ENCODE data around the gene AURKAIP1. TPM values are rescaled to one million over a fixed set of nuclear protein-coding genes. Genes with fewer than 3 reads are reported as not detected.
A peak's percentile ranks its signal among the peaks of the same experiment; 100 is the strongest.
"Not testable (repeated sequence)": the region's sequence is repeated elsewhere in the genome, so short reads cannot be mapped to it uniquely, and the experiment has no call there.

AURKAIP1 gene
- total RNA-seq, 1 donor from 2014 or later, result 83.3 TPM

DNA sequence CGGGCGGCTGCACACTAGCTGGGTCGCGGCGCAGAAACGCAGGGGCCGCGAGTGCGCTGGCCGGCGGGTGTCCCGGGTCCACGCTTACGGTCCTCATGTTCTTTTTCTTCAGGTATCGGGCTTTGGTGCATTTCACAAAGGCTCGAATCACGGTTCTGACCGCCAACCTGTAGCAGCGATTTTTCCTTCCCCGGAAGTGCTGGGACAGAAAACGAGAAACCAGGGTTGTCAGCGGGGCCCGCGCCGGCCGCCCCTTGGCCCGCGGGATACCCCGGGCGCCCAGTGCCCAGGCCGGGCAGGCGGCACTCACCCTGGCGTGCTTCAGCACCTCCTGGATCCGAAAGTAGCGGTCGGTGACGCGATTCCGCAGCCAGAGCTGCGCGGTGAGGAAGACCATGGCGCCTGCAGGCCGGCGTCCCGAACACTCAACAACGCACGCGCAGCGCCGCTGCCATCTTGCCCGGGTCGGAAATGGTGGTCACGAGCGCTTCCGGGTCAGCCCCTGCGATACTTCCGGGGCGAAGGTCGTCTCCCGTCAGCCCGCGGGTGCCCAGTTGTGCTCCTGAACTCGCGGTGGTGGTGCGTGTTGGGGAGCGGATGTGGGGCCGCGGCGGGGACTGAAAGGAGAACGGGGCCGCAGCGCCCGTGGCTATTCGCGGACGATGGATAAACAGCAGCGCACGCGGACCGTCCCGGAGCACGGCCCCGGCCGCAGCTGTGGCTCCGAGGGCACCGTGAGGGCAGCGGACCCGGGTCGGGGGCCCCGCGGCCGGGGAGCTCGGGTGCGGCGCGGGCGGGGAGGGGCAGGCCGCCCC, 32.0 kb upstream of the AURKAIP1 start, which contains the start of gene MRPL20:
Gene MRPL20, minus strand, starts transcription at position 473 of the 815 bp plus-strand sequence. Its CDS starts 76 bp downstream, at position 397.
- peak; percentile 80 to 92 for DNase-seq (ENCODE audit: low read depth in 2 of 2)

DNA sequence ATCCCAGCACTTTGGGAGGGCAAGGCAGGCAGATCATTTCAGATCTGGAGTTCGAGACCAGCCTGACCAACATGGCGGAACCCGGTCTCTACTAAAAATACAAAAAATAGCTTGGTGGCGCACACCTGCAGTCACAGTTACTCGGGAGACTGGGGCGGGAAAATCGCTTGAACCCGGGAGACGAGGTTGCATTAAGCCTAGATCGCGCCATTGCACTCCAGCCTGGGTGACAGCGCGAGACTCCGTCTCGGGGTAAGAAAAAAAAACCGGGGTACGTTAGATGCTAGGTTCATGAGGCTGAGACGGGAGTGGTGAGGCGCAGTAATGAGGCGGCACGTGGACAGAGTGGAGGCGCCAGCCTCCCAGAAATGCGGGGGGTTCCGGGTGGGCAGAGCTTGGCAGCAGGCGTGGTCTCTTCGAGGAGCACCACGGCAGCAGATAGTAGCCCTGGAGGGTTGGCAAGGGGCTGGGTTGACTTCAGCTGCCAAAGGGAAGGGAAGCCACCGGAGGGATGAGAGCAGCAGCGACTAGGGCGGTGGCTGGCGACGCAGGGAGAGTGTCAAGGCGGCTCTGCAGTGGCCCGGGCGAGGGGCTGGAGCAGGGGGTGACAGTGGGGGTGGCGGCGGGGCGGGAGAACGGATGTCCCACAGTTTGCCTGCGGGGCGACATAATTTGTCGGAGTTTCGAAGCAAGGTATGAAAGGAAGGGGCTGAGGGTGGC, 31.3 kb upstream of the AURKAIP1 start:
- DNase-seq (ENCODE audit: low read depth in 2 of 2), result no peak

DNA sequence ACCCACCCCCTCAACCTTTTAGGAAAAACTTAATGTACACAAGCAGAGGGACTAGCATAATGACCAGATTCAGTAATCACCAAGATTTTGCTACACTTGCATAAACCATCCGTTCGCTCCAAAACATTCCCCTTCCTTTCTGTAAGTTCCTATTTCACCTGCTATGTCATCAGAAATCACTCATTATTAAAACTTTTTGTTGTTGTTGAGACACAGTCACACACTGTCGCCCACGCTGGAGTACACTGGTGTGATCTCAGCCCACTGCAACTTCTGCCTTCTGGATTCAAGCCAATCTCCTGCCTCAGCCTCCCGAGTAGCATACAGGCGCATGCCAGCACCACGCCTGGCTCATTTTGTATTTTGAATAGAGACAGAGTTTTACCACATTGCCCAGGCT, 28.6 kb upstream of the AURKAIP1 start:
- no peak for DNase-seq (ENCODE audit: low read depth in 2 of 2)

DNA sequence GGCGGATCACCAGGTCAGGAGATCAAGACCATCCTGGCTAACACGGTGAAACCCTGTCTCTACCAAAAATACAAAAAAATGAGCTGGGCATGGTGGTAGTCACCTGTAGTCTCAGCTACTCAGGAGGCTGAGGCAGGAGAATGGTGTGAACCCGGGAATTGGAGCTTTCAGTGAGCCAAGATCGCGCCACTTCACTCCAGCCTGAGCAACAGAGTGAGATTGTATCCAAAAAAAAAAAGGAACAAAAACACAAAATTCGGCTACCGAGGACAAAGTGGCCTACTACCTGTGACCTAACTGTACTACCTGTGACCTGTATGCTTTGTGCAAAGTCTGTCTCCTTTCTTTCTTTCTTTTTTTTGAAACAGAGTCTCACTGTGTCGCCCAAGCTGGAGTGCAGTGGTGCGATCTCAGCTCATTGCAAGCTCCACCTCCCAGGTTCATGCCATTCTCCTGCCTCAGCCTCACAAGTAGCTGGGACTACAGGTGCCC, 27.9 kb upstream of the AURKAIP1 start:
- not testable (repeated sequence) for DNase-seq (ENCODE audit: low read depth in 2 of 2)

DNA sequence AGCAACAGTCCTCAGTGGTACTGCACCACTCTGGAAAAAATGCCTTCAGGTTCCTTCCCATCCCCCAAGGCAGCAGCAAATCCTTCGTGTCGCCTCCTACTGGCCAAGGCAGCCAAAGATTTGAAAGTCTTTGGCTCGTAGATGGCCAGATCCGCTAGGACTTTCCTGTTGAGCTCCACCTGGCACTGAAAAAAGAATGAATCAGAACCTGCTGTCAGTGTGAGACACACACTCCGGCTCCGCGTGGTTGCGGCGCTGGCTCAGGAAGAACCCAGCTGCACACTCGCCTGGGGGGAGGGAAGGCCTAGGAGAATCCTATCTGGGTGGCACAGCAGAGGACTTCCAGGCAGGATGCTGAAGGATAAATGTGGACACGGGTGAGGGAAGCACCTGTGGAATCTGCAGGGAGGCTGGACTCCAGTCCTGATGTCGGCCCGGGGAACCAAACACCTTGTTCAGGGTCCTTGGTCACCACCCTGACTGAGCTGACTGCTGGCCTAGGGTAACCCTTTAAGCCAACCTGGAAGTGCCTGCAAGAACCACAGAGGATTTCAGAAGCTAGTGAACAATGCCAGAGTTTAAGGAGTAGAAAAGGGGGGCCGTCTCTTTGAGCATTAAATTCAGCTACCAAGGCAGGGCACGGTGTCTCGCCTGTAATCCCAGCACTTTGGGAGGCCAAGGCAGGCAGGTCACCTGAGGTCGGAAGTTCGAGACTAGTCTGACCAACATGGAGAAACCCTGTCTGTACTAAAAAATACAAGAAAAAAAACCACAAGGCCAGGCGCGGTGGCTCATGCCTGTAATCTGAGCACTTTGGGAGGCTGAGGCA, 27.3 kb upstream of the AURKAIP1 start:
- peak; percentile 49 to 83 for DNase-seq (ENCODE audit: low read depth in 2 of 2)

DNA sequence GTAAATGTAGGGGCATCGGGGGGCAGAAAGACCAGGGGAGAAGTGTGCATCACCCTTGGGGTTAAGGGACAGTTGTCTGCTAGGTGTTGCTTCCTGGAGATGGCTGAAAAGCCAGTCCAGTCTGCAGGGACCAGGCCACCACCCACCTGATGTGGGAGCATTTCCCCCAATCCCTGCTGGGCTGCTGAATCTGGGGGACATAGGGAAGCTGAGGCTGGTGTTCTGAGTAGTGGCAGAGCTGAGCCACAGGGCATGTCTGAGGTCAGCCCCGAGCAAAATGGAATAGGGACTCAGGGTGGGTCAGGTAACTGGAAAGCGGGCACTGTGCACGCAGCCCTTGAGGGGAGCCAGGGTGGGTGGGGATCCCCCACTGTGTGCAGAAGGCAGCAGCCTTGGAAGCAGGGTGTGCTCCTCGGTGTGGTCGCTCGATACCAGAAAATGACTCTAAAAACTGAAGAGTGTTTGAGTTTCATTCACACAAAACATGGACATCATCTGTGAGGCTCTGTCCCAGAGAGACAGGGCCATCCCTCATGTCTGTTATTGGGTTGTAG, 26.5 kb upstream of the AURKAIP1 start:
- no peak for DNase-seq (ENCODE audit: low read depth in 2 of 2)

DNA sequence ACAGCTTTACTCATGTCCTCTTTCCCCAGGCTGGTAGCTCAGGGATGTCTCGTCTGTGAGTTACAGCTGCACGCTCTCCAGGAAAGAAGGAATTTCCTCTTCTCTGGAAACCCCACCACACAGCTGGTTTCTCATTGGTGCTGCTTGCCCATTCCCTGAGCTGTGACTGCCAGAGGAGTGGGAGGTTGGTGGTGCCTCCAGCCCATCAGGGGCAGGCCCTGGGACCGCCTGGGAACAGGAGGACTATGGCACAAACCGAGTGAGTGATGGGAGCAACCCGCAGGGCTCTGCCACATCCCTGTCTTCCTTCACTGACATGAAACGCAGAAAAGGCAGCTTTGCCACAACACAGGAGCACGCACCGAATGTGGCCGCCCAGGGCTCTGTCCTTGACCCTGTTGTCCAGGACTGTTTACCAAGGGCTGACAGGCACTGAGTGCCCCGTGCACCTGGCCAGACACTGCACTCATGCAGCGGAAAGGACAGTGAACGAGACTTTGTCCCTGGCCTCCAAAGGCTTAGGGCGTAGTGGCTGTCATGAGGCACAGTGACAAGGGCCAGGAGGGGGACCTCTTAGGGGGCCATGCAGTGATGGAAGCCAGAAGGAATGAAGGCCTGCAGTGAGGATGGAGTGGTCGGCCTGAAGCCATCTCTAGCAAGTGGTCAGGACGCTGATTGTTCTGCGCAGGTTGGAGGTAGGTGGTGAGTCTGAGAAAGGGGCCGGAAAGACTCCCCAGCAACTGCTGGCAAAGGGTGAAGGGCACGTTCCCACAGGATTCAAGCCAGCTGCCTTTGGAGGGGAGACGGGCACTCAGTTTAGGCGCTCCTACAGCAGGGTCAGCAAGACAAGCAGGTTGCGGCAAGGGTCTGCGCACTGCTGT, 25.8 kb upstream of the AURKAIP1 start:
- peak in 1 of 2 donors; percentile 27 for DNase-seq (ENCODE audit: low read depth in 2 of 2)

DNA sequence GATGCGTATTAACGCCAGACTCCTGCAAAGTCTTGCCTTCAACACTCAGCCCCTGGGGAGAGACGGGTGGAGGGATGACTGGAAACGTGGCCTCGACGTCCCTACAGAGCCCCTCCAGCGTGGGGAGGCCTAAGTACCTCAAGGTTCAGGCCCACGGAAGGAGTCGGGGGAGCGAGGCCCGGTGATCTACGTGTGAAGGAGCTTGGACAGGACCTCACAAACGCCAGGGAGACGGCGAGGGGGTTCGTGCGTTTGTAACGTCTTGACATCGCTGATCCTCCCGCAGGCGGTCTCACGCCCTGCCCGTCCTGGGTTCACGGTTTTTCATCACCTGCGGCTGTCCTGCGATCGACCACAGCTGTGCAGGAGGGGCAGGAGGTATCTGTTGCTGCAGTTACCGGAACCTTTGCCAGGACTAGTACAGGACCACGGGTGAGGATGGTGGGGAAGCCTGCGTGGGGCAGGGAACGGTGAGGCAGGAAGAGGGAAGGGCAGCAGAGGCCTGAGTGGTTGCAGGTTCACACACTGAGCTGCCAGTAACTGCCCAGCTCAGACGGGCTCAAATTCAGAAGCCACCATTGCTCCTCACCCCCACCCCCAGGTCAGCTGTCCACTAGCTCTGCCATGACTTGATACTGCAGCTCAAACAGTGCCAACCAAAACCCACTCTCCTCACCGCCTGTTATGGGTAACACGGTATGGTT, 25.0 kb upstream of the AURKAIP1 start:
- DNase-seq (ENCODE audit: low read depth in 2 of 2), result peak in 1 of 2 donors; percentile 36

DNA sequence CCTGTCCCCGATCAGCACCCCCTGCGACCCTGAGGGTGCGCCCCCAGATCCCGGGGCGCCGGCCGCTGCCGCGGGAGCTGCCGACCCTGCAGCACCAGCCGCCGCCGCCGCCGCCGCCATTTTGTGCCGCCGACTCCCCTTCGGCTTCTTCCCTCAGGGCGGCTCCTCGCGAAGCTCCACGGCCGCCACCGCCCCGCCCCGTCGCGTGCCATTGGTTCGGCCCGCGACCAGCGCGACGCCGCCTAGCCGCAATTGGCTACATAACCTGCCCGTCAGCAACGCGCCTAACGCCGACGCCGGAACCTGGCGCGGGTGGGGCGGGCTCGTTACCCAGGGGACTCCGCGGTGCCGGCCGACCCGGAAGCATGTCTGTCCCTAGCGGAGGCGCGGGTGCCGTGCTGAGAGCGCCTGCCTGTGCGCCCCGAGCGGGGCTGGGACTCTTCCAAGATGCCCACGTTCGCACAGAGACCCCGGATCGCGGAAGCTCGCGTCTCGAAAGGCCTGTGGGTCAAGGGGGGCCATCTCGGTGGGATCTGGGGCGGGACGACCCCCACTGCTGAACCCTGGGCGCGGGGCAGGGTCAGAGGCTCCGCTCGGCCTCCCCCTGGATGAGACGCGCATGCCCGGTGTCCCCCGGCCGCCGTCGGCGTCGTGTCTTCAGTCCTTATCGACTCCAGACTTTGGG, 24.3 kb upstream of the AURKAIP1 start, which contains the start of gene CCNL2:
Gene CCNL2, minus strand, starts transcription at position 149 of the 685 bp plus-strand sequence. Its CDS starts 29 bp downstream, at position 120.
- DNase-seq (ENCODE audit: low read depth in 2 of 2), result peak; percentile 93 to 98

DNA sequence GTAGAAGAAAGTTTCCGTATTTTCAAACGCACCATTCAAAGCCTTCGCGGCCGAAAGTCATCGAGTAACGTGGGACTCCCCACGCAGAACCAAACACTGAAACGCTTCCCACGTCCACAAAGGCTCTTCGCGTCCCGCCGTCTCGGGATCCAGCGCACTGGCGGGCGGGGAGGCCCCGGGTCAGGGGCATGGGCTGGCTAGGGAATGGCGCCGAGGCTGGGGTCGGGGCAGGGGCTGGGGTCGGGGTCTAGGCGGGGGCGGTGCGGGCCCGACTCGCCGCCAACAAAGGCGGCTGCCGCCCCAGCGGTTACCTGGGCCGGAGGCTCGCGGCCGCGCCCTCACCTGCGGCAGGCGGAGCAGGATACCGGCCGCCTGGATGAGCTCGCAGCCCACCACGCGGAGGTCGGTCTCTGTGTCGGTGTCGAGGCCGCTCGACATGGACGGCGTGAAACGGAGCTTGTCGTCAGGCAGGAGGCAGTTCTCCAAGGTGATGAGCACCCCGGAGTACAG, 23.7 kb upstream of the AURKAIP1 start:
- DNase-seq (ENCODE audit: low read depth in 2 of 2), result no peak

DNA sequence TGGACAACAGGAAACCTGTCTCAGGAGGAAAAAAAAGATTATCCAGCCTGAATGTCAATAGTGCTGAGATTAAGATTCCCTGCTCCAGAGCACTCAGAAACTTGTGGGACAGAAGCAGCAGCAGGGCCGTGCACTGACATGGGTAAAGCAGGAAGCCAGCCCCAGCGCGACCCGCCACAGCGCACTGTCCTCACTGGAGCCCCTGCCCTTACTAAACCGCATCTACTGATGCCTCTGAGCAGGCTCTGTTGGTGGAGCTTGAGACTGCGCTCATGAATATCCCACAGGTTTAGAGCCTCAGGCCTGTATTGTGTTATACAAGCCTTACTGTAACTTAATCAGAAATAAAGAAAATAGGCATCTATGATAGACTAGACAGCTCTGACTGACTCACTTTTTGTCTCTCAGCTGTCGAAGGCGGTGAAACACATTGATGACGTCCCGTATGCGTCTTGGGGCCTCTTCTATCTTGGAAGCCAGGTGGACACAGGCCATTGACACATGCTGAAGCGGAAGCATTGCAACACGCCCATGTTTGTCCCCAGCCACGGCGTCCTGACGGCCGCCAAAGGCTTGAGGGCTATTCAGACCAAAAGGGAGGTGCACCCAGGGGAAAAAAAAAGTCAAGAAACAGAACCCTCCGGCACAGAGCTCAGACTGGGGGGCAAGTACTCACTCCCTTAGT, 23.0 kb upstream of the AURKAIP1 start:
- peak in 1 of 2 donors; percentile 47 for DNase-seq (ENCODE audit: low read depth in 2 of 2)

DNA sequence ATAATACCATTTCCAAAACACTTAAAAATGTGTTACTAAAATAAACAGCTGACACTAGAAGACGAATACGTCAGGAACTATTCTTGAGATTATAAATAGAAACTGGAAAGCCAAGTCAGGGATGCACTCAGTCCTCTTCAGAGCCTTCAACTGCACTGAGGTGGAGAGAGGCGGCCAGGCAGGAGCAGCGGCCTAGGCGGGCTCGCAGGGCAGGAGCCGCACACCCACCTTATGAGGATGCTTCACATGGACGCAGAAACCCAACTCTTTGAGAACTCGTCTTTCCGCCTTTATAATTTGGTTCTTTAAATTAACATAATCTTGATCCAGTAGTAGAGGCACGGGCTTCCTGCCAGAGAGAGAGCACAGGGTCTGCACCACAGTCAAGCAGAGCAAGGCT, 20.2 kb upstream of the AURKAIP1 start:
- DNase-seq (ENCODE audit: low read depth in 2 of 2), result no peak

DNA sequence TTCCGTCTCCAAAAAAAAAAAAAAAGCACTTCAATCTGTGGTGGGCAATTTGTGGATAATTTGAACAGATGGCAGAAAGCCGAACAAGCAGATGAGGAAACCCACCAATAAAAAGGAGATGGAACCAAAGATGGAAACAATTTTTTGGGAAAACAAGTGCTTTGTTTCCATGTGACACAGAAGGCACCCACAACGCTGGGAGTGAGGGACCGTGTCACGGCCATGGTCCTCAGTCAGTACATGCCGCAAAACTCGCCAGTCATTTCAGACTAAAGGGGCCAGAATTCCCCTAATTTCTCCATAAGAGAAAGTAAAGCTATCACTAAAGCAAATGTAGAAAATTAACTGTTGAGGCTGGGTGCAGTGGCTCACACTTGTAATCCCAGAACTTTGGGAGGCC, 19.1 kb upstream of the AURKAIP1 start:
- DNase-seq (ENCODE audit: low read depth in 2 of 2), result no peak

DNA sequence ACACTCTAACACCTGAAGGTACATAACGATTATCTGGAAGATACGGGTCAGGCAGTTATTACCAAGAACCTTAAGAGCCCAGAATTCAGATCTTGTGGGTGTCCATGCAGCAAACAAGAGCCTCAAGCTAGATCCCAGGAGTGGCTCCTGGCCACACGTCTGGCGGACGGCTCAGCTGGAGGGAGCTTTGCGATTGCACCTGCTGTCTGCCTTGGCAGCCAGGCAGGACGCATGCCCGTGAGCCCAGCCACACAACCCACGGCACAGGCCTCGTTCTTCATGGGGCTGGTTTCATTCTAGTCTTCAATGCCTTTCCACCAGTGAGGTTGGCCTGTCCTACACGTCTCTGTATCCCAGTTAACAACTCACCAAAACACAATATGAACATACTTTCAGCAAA, 18.4 kb upstream of the AURKAIP1 start:
- DNase-seq (ENCODE audit: low read depth in 2 of 2), result no peak

DNA sequence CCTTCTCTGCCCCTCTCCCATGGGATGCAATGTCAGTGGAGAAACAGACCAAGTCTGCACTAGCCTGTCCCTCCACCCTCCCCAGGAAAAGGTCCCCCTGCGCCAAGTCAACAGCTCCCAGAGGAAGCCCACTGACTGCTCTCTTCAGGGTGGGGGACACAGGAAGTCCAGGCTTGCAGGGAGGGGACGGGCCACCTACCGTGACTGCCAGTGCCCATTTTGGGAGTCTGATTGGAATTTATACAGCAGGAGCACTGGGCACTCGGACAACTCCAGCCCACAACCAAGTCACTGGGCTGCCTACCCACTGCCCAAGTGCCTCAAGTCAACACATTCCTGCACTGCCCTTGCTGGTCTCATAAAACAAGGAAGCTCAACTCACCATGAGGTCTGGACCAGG, 18.0 kb upstream of the AURKAIP1 start:
- DNase-seq (ENCODE audit: low read depth in 2 of 2), result no peak

DNA sequence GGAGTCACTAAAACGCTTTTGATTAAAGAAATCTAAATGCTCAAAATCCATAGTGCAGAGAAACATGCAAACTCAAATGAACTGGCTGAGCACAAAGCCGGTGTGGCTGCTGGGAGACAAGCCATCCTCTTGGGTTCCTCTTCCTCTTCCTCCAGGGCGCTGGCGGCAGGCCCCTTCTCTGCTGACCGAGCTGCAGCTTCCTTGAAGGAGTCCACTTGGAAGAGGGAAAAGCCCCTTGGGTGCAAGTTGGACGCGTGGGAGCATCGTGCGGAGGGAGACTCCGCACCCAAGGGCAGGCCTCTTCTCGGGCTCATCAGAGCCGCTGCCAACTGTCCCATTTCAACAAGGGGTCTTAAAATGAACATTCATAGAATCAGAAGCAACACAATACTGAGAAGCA, 16.2 kb upstream of the AURKAIP1 start:
- DNase-seq (ENCODE audit: low read depth in 2 of 2), result no peak

DNA sequence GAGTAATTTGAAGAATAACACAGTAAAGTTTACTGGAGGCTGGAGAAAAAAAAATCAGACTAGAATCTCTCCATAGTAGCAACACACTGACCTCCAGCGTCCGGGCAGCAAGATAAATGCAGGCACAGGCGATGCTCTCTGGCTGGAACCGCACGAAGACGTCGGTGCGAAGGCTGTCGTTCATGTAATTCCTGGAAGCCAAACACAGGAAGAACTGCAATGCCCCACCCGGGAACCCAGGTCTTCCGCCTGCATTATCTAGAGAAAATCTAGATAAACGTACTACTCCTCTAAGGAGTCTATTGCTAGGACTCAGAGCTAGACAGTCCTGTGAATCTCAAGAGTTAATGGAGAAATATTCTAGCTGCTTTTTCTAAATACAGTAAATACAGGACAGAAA, 15.7 kb upstream of the AURKAIP1 start:
- DNase-seq (ENCODE audit: low read depth in 2 of 2), result no peak

DNA sequence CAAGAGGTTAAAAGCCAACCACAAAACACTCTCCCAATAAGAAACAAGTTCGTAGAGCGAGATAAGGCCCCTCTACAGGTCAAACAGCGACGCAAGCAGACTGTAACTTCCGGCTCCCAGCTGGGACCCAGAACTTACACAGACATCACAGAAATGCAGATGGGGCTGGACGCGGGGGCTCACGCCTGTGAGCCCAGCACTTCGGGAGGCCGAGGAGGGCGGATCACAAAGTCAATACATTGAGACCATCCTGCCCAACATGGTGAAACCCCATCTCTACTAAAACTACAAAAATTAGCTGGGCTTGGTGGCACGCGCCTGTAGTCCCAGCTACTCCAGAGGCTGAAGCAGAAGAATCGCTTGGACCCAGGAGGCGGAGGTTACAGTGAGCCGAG, 13.1 kb upstream of the AURKAIP1 start:
- no peak for DNase-seq (ENCODE audit: low read depth in 2 of 2)
